Left kidney (tissue), 2 donors: Measurements from ENCODE around the gene CIAPIN1. TPM values are rescaled to one million over a fixed set of nuclear protein-coding genes. Genes with fewer than 3 reads are reported as not detected.
"Not testable (repeated sequence)": the region's sequence is repeated elsewhere in the genome, so short reads cannot be mapped to it uniquely, and the experiment has no call there.

Source experiments
- DNase-seq: peaks from one replicate; pipeline ENCODE4 v3.0.0-alpha.2; 2013
- polyA plus RNA-seq: library from polyadenylated mRNA; unstranded; fragments of 120-200 nt; gene quantifications from one replicate; pipeline ENCODE4 v1.2.1, GENCODE V29; 2013; ENCODE audit not compliant: insufficient read length

The CIAPIN1 gene
- polyA plus RNA-seq, 1 donor = 106 TPM

- DNase-seq = no peak
Measured at GRCh38 chr16:57444711-57445110, 2.5 kb downstream of the CIAPIN1 start.

- not testable (repeated sequence) for DNase-seq
Measured at GRCh38 chr16:57440551-57440950, 6.6 kb downstream of the CIAPIN1 start.

GRCh38 chr16:57439947-57440346 is 7.2 kb downstream of the CIAPIN1 start:
- not testable (repeated sequence) for DNase-seq

GRCh38 chr16:57435838-57436237 is 11.3 kb downstream of the CIAPIN1 start:
- DNase-seq = no peak

- no peak for DNase-seq
Measured at GRCh38 chr16:57434003-57434402, 13.2 kb downstream of the CIAPIN1 start.

- DNase-seq = no peak
Measured at GRCh38 chr16:57432989-57433388, 14.2 kb downstream of the CIAPIN1 start.

GRCh38 chr16:57432505-57432904 is 14.7 kb downstream of the CIAPIN1 start:
- DNase-seq = no peak

GRCh38 chr16:57430955-57431354 is 16.2 kb downstream of the CIAPIN1 start:
- DNase-seq = no peak

GRCh38 chr16:57427824-57428223 is 19.4 kb downstream of the CIAPIN1 start:
- DNase-seq = no peak

- no peak for DNase-seq
Measured at GRCh38 chr16:57427307-57427706, 19.9 kb downstream of the CIAPIN1 start.

GRCh38 chr16:57426356-57426755 is 20.8 kb downstream of the CIAPIN1 start:
- DNase-seq = no peak

- DNase-seq = no peak
Measured at GRCh38 chr16:57424583-57424982, 22.6 kb downstream of the CIAPIN1 start.

- DNase-seq = no peak
Measured at GRCh38 chr16:57423152-57423551, 24.0 kb downstream of the CIAPIN1 start.

GRCh38 chr16:57422026-57422944 is 24.9 kb downstream of the CIAPIN1 start:
- DNase-seq = peak; percentile 75

- DNase-seq = no peak
Measured at GRCh38 chr16:57419506-57419905, 27.7 kb downstream of the CIAPIN1 start.

GRCh38 chr16:57416084-57416483 is 31.1 kb downstream of the CIAPIN1 start:
- DNase-seq = no peak

GRCh38 chr16:57413733-57414132 is 33.5 kb downstream of the CIAPIN1 start:
- DNase-seq = no peak

GRCh38 chr16:57413301-57413730 is 33.9 kb downstream of the CIAPIN1 start:
- DNase-seq = no peak

- DNase-seq = no peak
Measured at GRCh38 chr16:57412584-57412983, 34.6 kb downstream of the CIAPIN1 start.

- DNase-seq = no peak
Measured at GRCh38 chr16:57411362-57411976, 35.7 kb downstream of the CIAPIN1 start.

GRCh38 chr16:57409870-57410587 is 37.2 kb downstream of the CIAPIN1 start:
- no peak for DNase-seq

- no peak for DNase-seq
Measured at GRCh38 chr16:57409065-57409464, 38.1 kb downstream of the CIAPIN1 start.
